Fibroblast of gingiva (primary cell): ENCODE data around the gene TGFB1I1.
"Not testable (repeated sequence)": the region's sequence is repeated elsewhere in the genome, so short reads cannot be mapped to it uniquely, and the experiment has no call there.

Source experiments
- DNase-seq: peaks from one replicate; pipeline ENCODE4 v3.0.0-alpha.2; 2011; ENCODE audit warnings: low read depth

Gene TGFB1I1

DNA sequence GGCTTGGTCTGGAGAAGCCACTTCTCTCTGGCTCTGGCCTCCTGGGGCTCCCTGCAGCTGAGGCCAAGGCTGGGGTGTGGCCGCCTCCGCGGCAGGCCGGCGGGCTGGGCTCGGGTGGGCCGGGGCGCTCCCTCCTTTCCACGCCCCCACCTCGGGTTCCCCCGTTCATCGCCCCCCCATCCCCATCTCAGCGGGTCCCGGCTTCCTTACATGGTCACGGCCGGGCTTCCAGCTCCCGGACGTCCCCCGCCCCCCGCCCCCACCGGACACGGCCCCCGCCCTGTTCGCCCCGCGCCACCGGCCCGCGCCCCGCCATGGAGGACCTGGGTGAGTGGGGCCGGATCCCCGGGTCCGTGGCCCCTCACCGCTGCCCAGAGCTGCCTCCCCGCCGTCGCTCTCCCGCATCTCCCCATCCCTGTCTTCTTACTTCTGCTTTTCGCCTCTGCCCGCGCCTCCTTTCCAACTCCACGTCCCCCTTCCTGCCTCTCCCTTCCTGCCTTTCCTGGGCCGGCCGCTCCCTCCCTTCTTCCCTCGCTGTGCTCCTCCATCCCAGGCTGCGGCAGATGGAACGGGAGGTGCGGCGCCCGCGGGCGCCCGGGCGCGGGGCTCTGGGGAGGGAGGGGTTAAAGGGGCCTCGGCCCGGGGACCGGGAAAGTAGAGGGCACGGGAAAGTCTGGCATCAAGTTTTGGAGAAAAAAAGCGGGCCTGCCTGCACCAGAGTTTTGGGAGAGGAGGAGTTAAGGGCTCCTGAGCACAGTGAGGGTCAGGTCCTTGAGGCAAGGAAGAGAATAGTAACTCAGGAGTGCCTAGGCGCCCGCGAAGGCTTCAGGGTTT, at the start of gene TGFB1I1:
TGFB1I1 (plus strand) TSS at position 278 of the 834 bp plus-strand sequence; CDS start at position 315, 37 bp downstream.
- DNase-seq: peak; percentile 87

DNA sequence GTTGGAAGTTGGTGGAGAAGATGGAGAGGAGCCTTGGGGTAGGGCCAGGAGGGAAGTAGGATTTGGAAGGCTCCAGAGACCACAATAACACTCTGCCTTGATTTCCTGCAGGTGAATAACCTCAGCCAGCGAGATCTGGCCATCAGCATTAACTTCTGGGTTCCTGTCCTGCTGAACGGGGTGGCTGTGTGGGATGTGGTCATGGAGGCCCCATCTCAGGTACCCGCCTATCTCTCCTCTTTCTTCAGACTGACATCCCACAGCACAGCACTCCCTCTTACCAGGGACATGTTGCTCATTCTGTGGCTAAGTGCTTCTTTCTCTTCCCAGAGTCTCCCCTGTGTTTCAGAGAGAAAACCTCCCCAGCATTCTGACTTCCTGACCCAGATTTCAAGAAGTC, 48.7 kb upstream of the TGFB1I1 start:
- DNase-seq: no peak

DNA sequence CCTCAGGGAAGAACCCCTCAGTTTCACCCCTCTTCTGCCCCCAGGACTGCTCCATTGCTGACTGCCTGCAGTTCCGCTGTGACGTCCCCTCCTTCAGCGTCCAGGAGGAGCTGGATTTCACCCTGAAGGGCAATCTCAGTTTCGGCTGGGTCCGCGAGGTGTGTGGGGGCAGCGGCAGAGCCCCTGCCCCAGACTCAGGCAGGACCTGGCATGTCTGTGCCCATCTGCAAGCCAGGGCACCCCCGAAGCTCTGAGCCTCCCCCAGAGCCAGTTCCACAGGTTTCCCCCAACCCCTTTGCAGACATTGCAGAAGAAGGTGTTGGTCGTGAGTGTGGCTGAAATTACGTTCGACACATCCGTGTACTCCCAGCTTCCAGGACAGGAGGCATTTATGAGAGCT, 48.2 kb upstream of the TGFB1I1 start:
- no peak for DNase-seq

DNA sequence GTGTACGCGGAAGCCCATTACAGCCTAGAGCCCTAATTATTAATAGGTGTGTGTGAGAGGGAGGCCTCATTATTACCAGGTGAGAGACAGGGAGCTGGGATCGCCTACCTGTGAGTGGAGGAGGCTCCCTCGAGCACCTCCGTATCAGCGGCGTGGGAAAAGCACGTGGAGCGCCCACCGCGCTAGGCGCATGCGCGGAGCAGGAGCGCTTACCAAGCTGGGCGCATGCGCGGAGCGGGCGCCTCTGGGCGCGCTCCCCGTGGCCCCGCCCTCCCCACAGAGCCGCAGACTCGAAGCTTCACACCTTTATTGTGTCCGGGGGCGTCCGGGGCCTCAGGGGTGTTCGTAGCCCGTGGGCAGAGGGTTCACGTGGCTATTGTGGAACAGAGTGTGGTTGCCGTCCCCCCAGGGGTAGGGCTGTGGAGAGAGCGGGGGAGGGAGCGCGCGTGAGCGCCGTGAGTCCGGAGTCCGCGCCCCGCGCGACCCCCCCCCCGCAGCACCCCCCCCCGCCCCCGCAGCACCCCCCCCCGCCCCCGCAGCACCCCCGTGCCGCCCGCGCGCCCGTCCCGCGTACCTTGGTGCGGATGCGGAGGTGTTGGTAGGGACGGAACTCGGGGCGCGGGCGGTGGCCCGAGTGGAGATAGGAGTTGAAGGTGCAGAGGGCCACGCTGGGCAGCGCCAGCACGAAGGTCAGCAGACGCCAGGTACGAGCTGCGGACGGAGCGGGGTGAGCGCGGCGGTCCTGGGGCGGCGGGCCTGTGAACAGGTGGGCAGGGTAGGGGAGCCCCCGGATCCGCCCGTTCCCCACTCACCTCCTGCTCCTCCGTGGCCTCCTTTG, 44.3 kb upstream of the TGFB1I1 start:
- no peak for DNase-seq

DNA sequence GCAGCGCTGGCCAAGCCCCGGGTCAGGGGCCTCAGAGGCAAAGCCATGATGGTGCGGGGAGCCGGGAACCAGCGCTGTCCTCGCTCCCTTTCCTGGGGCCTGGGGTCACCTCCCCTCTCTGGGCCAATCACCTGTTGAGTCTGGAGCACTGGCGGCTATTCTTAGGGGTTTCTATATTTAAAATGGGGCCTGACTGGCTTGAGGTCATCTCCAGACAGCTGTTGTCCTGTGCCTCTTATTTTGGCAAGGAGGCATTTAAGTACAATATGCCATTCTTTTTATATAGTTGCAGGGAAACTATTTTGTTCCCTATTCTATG, 43.7 kb upstream of the TGFB1I1 start, which contains the start of gene COX6A2:
COX6A2 (minus strand) TSS at position 82 of the 319 bp plus-strand sequence; CDS start at position 47, 35 bp downstream.
- DNase-seq: no peak

DNA sequence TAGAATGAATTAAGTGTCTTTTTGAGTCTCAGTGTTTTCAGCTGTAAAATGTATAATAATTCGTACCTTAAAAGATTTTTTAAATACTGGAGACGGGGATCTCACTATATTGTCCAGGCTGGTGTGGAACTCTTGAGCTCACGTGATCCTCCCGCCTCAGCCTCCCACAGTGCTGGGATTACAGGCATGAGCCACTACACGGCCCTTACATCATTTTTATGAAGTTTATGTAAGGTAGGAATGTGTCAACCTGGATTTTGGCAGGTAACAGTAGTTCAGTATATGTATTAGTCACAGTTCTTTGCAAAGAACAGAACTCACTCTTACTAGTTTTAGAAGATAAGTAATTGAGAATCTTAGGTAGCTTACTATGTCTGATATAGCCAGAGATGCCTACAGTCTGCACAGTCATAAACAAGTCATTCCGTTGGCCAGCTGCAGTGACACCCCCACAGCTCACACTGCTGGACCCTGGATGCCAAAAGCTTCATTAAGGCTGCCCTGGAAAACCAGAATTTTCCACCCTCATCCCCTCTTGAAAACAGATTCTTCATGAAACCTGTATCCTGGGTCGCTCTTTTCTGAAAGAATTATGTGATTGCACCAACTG, 43.2 kb upstream of the TGFB1I1 start:
- DNase-seq: no peak

DNA sequence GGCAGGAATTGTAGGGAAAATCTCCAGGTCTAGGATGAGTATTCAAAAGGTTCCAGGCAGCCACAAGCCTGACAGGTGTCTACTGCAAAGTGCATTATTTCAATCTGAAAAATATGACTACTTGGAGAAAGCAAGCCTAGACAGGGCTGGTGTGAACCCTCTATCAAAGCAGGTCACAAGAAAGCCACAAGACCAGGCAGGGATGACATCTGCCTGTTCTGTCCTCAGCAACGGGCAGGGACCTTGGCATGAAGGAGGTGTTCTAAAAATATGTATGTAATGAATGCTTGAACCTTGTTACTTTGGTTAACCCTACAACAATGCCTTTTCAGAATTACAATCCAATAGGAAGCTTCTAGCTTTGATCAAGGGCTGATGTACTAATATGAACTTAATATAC, 42.6 kb upstream of the TGFB1I1 start:
- DNase-seq: no peak

DNA sequence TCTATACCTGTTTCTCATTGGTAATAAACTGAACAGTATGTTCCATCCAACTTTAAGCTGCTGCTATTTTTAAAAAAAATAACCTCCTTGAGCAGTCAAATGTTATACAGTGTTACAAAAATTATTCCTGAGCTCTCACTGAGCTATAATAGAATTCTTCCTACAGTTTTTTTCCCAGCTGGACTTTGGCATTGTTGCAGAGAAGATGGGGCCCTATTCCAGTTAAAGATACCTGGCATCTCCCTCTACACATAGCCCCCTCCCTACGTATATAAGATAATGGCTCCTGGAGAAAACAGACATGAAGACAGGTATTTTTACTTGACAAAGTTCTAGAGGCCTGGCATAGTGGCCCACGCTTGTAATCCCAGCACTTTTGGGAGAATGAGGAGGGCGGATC, 42.2 kb upstream of the TGFB1I1 start:
- no peak for DNase-seq

DNA sequence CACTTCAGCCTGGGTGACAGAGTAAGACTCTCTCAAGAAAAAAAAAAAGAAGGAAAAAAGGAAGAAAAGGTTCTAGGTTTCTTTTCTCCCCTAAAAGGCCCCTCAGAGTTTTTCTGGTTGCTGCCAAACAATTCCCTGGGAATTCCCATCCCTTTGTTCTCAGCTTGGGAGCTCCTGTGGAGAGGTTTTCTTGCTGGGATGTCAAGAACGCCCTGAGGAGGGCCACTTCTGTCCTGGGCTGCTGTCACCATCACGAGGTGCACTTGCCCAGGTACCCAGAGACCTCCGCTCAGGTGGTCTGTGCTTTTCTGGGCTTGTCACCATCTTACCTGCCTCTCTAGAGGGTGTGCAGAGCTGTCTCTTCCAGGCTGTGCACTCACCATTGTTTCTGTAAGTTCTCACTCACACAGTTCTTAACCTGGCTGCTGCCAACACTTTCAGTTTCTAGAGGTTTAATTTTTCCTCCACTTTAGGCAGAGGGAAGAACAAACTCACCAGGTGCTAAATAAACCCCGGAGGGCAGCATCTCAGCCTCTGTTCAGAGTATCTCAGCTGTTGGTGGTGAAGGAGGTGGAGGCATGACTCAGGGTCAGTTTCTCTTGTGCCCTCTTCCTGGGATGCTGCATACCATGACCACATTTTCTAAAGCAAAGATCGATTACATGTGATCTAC, 41.4 kb upstream of the TGFB1I1 start:
- DNase-seq: no peak

DNA sequence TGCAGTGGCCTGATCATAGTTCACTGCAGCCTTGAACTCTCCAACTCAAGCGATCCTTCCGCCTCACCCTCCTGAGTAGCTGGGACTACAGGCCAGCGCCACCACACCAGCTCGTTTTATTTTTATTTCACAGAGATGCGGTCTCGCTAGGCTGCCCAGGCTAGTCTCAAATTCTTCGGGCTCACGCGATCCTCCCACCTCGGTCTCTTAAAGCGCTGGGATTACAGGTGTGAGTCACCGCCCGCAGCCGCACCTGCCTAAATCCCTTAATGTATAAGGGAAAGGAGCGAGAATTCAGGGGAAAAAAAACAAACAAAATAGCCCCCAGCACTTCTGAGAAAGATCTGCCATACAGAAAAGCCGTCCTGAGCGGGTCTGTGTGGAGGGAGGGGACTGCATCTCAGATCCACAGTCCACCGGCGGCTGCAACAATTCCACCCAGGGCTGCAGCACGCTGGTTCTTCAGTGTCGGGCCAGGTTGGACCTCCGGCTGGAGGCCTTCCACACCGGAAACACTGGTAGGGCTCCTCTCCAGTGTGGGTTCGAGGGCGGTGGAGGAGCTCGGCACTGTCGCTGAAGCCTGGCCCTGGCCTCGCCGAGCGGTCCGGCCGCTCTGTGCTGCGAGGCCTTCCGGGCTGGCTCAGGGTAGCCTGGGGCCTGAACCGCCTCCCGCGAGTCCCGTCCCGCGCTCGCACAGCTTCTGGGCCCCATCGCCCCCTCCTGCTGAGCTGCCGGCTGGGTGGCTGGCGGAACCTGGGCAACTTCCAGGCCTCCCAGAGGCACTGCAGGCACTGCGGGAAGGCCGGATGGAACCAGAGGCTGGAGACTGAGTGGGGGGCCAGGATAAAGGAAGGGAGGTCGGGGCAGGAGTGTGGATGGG, 36.4 kb upstream of the TGFB1I1 start:
- DNase-seq: no peak

DNA sequence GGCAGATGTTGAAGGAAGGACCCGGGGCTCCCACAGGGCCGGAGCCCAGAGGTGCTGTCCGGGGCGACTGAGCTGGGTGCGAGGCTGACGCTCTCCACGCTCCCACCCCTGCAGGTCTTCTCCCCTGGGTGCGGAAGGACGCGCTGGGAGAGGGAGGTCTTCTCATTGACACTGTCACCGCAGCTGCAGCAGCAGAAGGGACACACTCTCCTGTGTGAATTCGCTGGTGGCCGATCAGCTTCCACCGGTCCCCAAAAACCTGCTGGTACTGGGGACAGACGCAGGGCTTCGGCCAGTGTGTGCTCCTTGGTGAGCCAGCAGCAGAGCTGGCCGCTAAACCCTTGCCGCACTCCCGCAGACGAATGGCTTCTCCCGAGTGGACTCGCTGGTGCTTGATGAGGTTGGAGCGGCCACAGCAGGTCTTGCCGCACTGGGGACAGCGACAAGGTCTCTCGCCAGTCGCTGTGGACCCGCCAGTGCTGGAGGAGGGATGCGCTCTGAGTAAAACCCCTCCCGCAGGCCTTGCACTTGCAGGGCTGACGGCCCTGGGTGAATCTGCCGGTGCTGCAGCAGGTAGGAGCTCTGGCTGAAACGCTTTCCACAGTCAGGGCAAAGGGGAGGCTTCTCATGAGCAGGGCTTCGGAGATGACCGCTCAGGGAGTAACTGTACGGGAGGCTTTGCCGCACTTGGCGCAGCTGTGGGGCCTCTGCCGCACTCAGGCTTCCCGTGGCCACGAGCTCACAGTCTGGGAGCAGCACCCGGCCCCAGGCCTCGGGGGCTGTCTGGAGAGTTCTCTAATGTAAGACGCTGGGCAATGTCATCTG, 35.5 kb upstream of the TGFB1I1 start:
- DNase-seq: no peak

DNA sequence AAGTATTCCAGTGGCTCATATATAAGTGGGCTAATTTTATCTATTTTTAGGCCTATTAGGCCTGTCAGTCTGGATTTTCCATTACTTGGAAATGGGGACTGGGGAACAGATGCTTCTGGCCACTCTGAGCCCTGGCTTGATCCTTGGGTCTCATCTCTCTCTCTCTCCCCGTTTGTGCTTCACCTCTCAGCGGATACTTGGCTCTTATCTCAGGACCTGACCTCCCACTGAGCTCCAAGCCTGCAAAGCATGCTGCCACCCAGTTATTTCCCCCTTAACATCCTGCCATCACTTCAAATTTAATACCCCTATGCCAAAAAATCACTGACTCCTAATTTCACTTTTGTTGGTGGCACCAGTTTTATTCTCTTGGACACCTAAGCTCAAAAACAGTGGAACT, 33.5 kb upstream of the TGFB1I1 start:
- DNase-seq: no peak

DNA sequence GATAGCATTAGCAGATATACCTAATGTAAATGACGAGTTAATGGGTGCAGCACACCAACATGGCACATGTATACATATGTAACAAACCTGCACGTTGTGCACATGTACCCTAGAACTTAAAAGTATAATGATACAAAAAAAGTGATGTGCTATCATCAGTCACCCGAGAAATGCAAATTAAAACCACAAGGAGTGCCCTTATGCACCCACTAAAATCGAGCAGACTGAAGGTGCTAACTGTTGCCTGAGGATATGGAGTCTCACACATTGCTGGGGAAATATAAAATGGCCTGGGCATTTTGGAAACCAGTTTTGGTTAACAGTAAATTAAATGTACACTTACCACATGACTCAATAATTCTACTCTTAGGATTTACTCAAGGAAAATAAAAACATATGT, 32.9 kb upstream of the TGFB1I1 start:
- DNase-seq: not testable (repeated sequence)

DNA sequence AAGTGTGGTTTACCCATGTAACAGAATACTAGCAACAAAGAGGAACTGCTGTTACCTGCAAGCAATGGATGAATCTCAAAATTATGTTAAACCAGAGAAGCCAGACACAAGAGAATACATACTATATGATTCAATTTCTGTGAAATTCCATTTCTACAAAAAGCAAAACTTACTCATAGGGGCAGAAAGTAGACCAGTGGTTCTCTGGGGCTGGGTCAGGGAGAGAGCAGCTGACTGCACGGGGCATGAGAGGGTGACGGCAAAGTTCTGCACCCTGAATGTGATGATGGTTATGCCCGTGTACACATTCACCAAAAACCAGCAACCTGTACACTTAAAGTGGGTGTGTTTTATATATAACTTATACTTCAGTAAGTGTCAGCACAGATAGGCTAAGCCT, 32.4 kb upstream of the TGFB1I1 start:
- DNase-seq: no peak

DNA sequence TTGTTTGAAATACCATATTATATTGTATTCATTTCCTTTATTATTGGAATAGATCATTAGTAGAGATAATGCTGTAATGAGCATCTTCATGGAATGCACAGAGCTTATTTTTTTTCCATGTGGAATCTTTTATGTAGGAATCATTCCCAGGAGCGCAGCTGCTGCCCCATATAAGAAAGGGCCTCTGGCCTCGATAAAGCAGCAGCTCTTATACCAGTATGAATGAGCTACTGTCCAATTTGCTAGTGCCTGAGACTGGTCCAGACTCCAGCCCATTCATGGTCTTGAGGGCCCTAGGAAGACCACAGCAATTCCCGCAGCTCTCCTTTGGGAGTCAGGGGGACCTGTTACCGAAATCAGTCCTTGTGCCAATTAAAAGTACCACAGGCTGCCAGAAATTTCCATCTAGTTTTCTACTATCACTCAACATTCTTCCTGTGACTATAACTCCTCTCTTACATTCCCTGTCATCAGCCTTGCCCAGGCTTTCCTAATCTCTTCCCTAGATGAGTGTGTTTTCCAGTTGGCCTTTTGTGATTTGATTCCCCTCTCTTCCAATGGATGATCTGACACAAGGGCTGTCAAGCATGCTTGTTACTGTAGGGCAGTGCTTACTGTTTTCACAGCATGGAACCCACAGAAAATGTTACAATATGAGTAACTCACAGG, 31.3 kb upstream of the TGFB1I1 start:
- DNase-seq: no peak

DNA sequence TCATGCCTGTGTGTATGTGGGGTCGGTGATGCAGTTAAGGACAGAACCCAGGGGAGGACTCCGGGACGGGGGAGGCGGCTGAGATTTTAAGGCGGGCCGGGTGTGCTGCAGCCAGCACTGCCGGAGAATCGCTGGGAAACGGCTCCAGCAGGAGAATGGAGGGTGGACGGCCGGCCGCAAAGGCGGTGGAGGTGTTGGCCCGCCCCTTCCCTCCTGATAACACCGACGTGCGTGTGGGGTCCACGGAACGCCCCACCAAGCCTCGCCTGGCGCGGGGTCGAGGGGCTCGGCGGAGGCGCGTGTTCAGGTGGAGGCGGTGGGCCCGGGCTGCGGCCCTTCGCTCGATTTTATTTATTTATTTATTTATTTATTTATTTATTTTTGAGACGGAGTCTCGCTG, 30.0 kb upstream of the TGFB1I1 start:
- no peak for DNase-seq

DNA sequence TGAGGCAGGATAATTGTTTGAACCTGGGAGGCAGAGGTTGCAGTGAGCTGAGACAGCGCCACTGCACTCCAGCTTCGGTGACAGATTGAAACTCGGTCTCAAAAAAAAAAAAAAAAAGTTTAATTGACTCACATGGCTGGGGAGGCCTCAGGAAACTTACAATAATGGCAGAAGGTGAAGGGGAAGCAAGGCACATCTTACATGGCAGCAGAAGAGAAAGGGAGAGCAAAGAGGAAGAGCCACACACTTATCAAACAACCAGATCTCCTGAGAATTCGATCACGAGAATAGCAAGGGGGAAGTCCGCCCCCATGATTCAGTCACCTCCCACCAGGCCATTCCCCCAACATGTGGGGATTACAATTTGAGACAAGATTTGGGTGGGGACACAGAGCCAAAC, 26.0 kb upstream of the TGFB1I1 start:
- DNase-seq: not testable (repeated sequence)

DNA sequence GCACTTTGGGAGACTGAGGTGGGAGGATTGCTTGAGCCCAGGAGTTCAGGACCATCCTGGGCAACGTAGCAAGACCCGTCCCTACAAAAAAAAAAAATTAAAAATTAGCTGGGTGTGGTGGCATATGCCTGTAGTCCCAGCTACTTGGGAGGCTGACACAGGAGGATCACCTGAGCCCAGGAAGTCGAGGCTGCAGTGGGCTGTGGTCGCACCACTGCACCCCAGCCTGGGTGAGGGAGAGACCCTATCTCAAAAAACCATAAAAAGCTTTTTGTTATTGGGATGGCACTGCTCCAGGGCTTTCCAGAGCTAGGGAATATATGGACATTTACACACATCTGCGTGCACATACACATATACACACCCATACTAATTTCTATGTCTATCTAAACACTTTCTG, 20.8 kb upstream of the TGFB1I1 start:
- no peak for DNase-seq

DNA sequence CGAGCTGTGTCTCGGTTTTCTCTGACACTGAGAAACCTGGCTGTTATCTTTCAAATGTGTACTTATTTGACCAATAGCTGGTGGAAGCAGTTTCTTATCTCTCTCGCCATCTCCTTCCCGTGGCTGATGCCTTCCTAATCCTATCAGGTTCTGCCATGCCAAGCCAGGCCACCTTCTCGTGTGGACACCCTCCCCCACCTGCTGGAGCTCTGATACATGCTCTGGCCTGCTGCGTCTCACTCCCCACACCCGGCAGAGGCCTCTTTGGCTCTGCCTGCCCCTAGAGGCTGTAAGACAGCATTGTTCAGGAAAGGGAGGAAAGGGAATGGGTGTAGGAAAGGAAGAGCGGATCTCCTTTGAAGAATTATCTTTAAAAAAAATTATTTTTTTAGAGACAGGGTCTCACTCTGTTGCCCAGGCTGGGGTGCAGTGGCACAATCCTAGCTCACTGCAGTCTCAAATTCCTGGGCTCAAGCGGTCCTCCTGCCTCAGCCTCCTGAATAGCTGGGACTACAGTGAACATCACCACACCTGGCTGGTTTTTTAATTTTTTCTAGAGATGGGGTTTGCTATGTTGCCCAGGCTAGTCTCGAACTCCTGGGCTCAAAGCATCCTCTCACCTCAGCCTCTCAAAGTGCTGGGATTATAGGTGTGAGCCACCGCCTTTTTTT, 20.1 kb upstream of the TGFB1I1 start:
- DNase-seq: peak; percentile 68
